HEK293 (cell line): ENCODE data around the gene WDR12.

Source experiments
- CTCF ChIP-seq: fragments of 450-650 bp; formaldehyde crosslinking; IDR thresholded peaks from 2 replicates; pipeline ENCODE4 v1.5.1; 2016; ENCODE audit warnings: missing biosample characterization, missing genetic modification characterization
- PRDM1 ChIP-seq: fragments of 450-650 bp; formaldehyde crosslinking; IDR thresholded peaks from 2 replicates; pipeline ENCODE4; 2016; ENCODE audit warnings: missing biosample characterization, missing genetic modification characterization
- ZBTB8A ChIP-seq: fragments of 450-650 bp; formaldehyde crosslinking; IDR thresholded peaks from 2 replicates; pipeline ENCODE4 v1.5.1; 2016; ENCODE audit warnings: missing biosample characterization, missing genetic modification characterization
- ZNF747 ChIP-seq: fragments of 450-650 bp; formaldehyde crosslinking; IDR thresholded peaks from 2 replicates; pipeline ENCODE4 v1.5.1; 2016; ENCODE audit warnings: missing biosample characterization, missing genetic modification characterization

DNA sequence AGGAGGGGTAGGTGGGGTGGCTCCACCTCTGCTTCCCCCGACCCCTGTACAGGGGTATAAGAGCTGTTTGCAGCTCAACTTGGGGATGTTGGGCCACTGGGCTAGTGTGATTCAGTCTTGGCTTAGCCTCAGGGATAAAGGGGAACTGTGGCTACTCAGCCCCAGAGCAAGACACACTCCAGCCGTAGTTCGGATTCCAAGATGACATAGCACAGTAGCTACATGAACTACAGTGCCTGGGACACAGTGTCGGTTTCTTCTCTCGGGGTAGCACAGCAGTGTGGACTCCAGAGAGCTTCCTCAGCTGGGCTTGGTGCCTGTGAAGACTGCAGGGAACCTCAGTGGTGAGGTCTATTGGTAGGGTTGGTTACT is 21.7 kb upstream of the WDR12 start:
- TF ChIP-seq CTCF (tag by site-specific recombination) (no peak), ZNF747 (tag by site-specific recombination) (no peak), PRDM1 (tag by site-specific recombination) (no peak), ZBTB8A (no peak)
